H1 (cell line): Measurements from ENCODE around the gene LAMB1. TPM values are rescaled to one million over a fixed set of nuclear protein-coding genes. Genes with fewer than 3 reads are reported as not detected.

Experiments
- CTCF ChIA-PET: fragments of 300-600 bp; sonication (Branson Sonifier 250); formaldehyde crosslinking; loops from one replicate; lab custom pipeline; 2021; ENCODE audit not compliant: partially characterized antibody; lab: Charles Lee
- POLR2A ChIA-PET: fragments of 300-600 bp; sonication (Branson Sonifier 250); formaldehyde crosslinking; loops from one replicate; lab custom pipeline; 2021; ENCODE audit warnings: inconsistent platforms; ENCODE audit not compliant: partially characterized antibody; lab: Charles Lee
- DNase-seq, 2 experiments: peaks; one replicate each; pipeline versions ENCODE4 v3.0.0 to v3.0.0-alpha.2; 2010 to 2022; ENCODE audit warnings: low spot score in 2 of 2, low read depth in 1 of 2, mixed read lengths in 1 of 2
- FAIRE-seq: peaks from 2 replicates; lab custom pipeline; 2011; peaks lifted over from hg19 to GRCh38; lab: Jason Lieb, UNC
- H2AFZ ChIP-seq: 2 replicates; pipeline ENCODE4 v1.8.1; 2012; ENCODE audit warnings: low read length, inconsistent platforms
- H2AK5ac ChIP-seq: 2 replicates; pipeline ENCODE4 v1.6.1; 2013; ENCODE audit warnings: low read depth, low read length
- H2BK120ac ChIP-seq: replicated peaks from 2 replicates; pipeline ENCODE3; 2013; ENCODE audit warnings: low read depth, low read length, inconsistent platforms
- H2BK12ac ChIP-seq: 2 replicates; pipeline ENCODE4 v1.6.1; 2013; ENCODE audit warnings: low read depth, low read length
- H2BK15ac ChIP-seq: 2 replicates; pipeline ENCODE4 v1.6.1; 2013; ENCODE audit warnings: low read length
- H2BK20ac ChIP-seq: 2 replicates; pipeline ENCODE4 v1.6.1; 2013; ENCODE audit warnings: low read length
- H2BK5ac ChIP-seq: 2 replicates; pipeline ENCODE4 v1.6.1; 2013; ENCODE audit warnings: low read depth, low read length
- H3K14ac ChIP-seq: 2 replicates; pipeline ENCODE4 v1.6.1; 2013; ENCODE audit warnings: inconsistent platforms; ENCODE audit not compliant: insufficient read length
- H3K18ac ChIP-seq: 2 replicates; pipeline ENCODE4 v1.6.1; 2013; ENCODE audit warnings: low read length; ENCODE audit errors: extremely low read depth
- H3K23ac ChIP-seq: 2 replicates; pipeline ENCODE4 v1.6.1; 2013; ENCODE audit warnings: inconsistent platforms; ENCODE audit not compliant: insufficient read length
- H3K23me2 ChIP-seq: 2 replicates; pipeline ENCODE4 v1.6.1; 2013; ENCODE audit warnings: low read depth, low read length
- H3K27ac ChIP-seq: 2 replicates; pipeline ENCODE4 v1.6.1; 2011; ENCODE audit warnings: low read depth, low read length, inconsistent platforms
- H3K27me3 ChIP-seq, 4 experiments: replicated peaks in 1 of 4; 1 replicate in 1 of 4; 2 replicates in 3 of 4; pipeline versions ENCODE4 v1.6.1 to v1.8.1; 2011 to 2013; ENCODE audit warnings: low read length in 3 of 4, mild to moderate bottlenecking in 3 of 4, inconsistent platforms in 2 of 4, mixed read lengths in 2 of 4, moderate library complexity in 1 of 4; ENCODE audit not compliant: control insufficient read depth in 3 of 4, insufficient read depth in 3 of 4; ENCODE audit errors: extremely low read depth in 1 of 4
- H3K36me3 ChIP-seq, 4 experiments: 2 replicates each; pipeline versions ENCODE4 v1.6.1 to v1.8.1; 2011 to 2013; ENCODE audit warnings: mild to moderate bottlenecking in 4 of 4, low read length in 3 of 4, moderate library complexity in 2 of 4, control low read depth in 1 of 4, inconsistent platforms in 1 of 4; ENCODE audit not compliant: insufficient read depth in 4 of 4, control insufficient read depth in 2 of 4
- H3K4ac ChIP-seq: replicated peaks from 2 replicates; pipeline ENCODE3; 2013; ENCODE audit warnings: low read length, low read depth, mixed read lengths, inconsistent platforms; ENCODE audit not compliant: insufficient read length
- H3K4me1 ChIP-seq, 4 experiments: replicated peaks in 1 of 4; 1 replicate in 1 of 4; 2 replicates in 3 of 4; pipeline versions ENCODE4 v1.6.1 to v1.8.1; 2011 to 2013; ENCODE audit warnings: low read length in 3 of 4, inconsistent platforms in 2 of 4, mixed read lengths in 1 of 4; ENCODE audit not compliant: insufficient read depth in 4 of 4, control insufficient read depth in 3 of 4
- H3K4me2 ChIP-seq, 2 experiments: 2 replicates each; pipeline versions ENCODE4 v1.6.1 to v1.8.1; 2011 to 2013; ENCODE audit warnings: low read depth in 2 of 2, low read length in 2 of 2, control low read depth in 1 of 2, inconsistent platforms in 1 of 2, mild to moderate bottlenecking in 1 of 2; ENCODE audit not compliant: insufficient read depth in 1 of 2
- H3K4me3 ChIP-seq, 4 experiments: fragments of 200-600, 300-600 bp in 1 of 4; sonication (generic), shearing (Covaris generic), sonication (Bioruptor Twin) in 1 of 4; 2 replicates each; pipeline versions ENCODE4 v1.5.1 to v1.8.1; 2011 to 2016; ENCODE audit warnings: low read length in 4 of 4, low read depth in 3 of 4, control low read depth in 2 of 4, inconsistent platforms in 2 of 4, mild to moderate bottlenecking in 2 of 4, mixed read lengths in 1 of 4, moderate library complexity in 1 of 4; ENCODE audit not compliant: insufficient read depth in 2 of 4; ENCODE audit errors: extremely low read depth in 1 of 4
- H3K56ac ChIP-seq: replicated peaks from 2 replicates; pipeline ENCODE3; 2013; ENCODE audit warnings: low read depth, mild to moderate bottlenecking, mixed read lengths, low read length, inconsistent platforms; ENCODE audit not compliant: insufficient read length
- H3K79me1 ChIP-seq: 2 replicates; pipeline ENCODE4 v1.6.1; 2013; ENCODE audit warnings: low read depth, low read length, control low read depth
- H3K79me2 ChIP-seq, 2 experiments: 2 replicates each; pipeline versions ENCODE4 v1.6.1 to v1.8.1; 2012 to 2013; ENCODE audit warnings: low read length in 2 of 2, mild to moderate bottlenecking in 2 of 2, inconsistent platforms in 1 of 2; ENCODE audit not compliant: insufficient read depth in 2 of 2, control insufficient read depth in 1 of 2
- H3K9ac ChIP-seq, 4 experiments: replicated peaks in 1 of 4; 1 replicate in 1 of 4; 2 replicates in 3 of 4; pipeline versions ENCODE4 v1.6.1 to v1.8.1; 2011 to 2013; ENCODE audit warnings: low read depth in 3 of 4, low read length in 3 of 4, control low read depth in 2 of 4, mild to moderate bottlenecking in 2 of 4, moderate library complexity in 2 of 4, inconsistent platforms in 1 of 4; ENCODE audit errors: extremely low read depth in 1 of 4
- H3K9me3 ChIP-seq, 2 experiments: 2 replicates each; pipeline versions ENCODE4 v1.6.1 to v1.8.1; 2012 to 2013; ENCODE audit warnings: mild to moderate bottlenecking in 2 of 2, moderate library complexity in 2 of 2, control low read depth in 1 of 2, inconsistent platforms in 1 of 2, low read depth in 1 of 2, low read length in 1 of 2, mixed read lengths in 1 of 2; ENCODE audit not compliant: insufficient read depth in 2 of 2
- H4K20me1 ChIP-seq, 2 experiments: replicated peaks in 1 of 2; 2 replicates each; pipeline versions ENCODE3 to v1.8.1; 2011 to 2013; ENCODE audit warnings: inconsistent platforms in 2 of 2, low read length in 2 of 2, mild to moderate bottlenecking in 1 of 2; ENCODE audit not compliant: insufficient read depth in 2 of 2, control insufficient read depth in 1 of 2
- H4K5ac ChIP-seq: 2 replicates; pipeline ENCODE4 v1.6.1; 2013; ENCODE audit warnings: low read length, low read depth, mixed read lengths, inconsistent platforms; ENCODE audit not compliant: insufficient read length
- H4K8ac ChIP-seq: 2 replicates; pipeline ENCODE4 v1.8.0; 2013; ENCODE audit warnings: mild to moderate bottlenecking, moderate library complexity, low read length, inconsistent platforms; ENCODE audit not compliant: insufficient read depth; ENCODE audit errors: extremely low read depth
- H4K91ac ChIP-seq: replicated peaks from 2 replicates; pipeline ENCODE3; 2013; ENCODE audit warnings: low read length, mixed read lengths, inconsistent platforms; ENCODE audit not compliant: insufficient read length
- EGR1 ChIP-seq: IDR thresholded peaks from 2 replicates; pipeline ENCODE4 v1.6.1; 2011; ENCODE audit warnings: low read depth, low read length, borderline replicate concordance
- SRF ChIP-seq: IDR thresholded peaks from 2 replicates; pipeline ENCODE4 v1.6.1; 2011; ENCODE audit warnings: mild to moderate bottlenecking, low read depth, low read length, moderate library complexity
- SUZ12 ChIP-seq: fragments of 200-600 bp; sonication (generic); IDR thresholded peaks from 2 replicates; pipeline ENCODE4 v1.6.1; 2012; ENCODE audit warnings: mild to moderate bottlenecking, inconsistent platforms, low read length, moderate library complexity, mixed read lengths
- WGBS, 2 experiments: shearing (Covaris generic) in 1 of 2; methylation state at CpG; one replicate each; pipeline versions ENCODE4 v1.1.6 to v1.1.7; 2013 to 2015; ENCODE audit warnings: low lambda C conversion rate in 2 of 2, mixed read lengths in 2 of 2, inconsistent platforms in 1 of 2, low coverage in 1 of 2, missing lambda C conversion rate in 1 of 2; ENCODE audit not compliant: insufficient replicate concordance in 2 of 2, insufficient coverage in 1 of 2, insufficient read length in 1 of 2; ENCODE audit errors: extremely low coverage in 1 of 2, missing lambda C conversion rate in 1 of 2; 5-methylcytosine and 5-hydroxymethylcytosine counted together
- polyA plus RNA-seq, 7 experiments: library from polyadenylated mRNA; depleted of rRNA in 3 of 7; stranded (reverse) in 5 of 7; unstranded in 2 of 7; fragments of >200 nt in 5 of 7; fragments of 200-250 nt in 2 of 7; gene quantifications; 1 replicate in 5 of 7; 2 replicates in 1 of 7; 4 replicates in 1 of 7; pipeline versions ENCODE4 v1.2.1 to v1.2.3, GENCODE V29; 2011 to 2013; ENCODE audit warnings: missing spikeins in 2 of 7, mixed read lengths in 2 of 7
- total RNA-seq: library from RNA; stranded (reverse); fragmentation: NEBNext Ultra II Directional; extraction: Animal tissue kit (Norgen Biotek cat#: 25700); gene quantifications from 2 replicates; pipeline ENCODE4 v1.2.1, GENCODE V29; 2021
- TF ChIP-seq, protein P1 (sequence below): IDR thresholded peaks from 2 replicates; pipeline ENCODE4 v1.6.1; 2012; ENCODE audit warnings: inconsistent platforms

LAMB1 gene
- total and polyA plus RNA-seq, 2 of the 8 experiments (the other 6 are each of a cell fraction or from before 2014, with no cell fraction given): 31.9 to 38.5 TPM

DNA sequence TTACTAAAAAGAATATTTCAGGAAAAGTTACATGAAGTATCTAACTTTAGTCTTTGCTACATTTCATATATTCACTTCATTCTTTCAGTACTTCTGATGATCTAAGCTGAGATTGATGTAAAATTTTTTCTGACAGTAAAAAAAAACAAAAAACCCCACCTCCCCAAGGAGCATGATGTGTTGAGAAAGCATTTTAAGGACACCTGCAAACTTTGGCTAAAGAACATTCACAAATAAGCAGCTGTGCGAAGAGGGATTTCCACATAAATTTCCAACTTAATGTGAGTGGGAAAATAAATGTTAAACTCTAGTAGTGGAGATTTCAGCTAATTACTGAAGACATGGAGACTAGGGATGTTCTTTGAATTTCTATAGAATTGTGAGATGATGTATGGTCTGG lies 76.5 kb downstream of the LAMB1 start:
- Histone ChIP-seq H3K56ac (no peak overlapping the region), H3K14ac (no peak overlapping the region), H3K9me3 (no peaks in the 10 kb centered on the region), H4K5ac (no peak overlapping the region), H4K20me1 (peaks cover 0 to 2% of the 10 kb centered on the region in 2 experiments), H2AFZ (no peak overlapping the region), H4K8ac (no peak overlapping the region), H3K4me2 (no peak overlapping the region), H2BK5ac (no peak overlapping the region), H3K4me3 (no peak overlapping the region), H3K27ac (no peak overlapping the region), H3K23ac (no peak overlapping the region), H2BK12ac (no peak overlapping the region), H3K9ac (no peak overlapping the region), H2AK5ac (no peak overlapping the region), H3K4ac (no peak overlapping the region), H3K4me1 (peaks cover 0 to under 1% (median 0%) of the 10 kb centered on the region in 4 experiments; a peak in 1 of 7 replicates), H3K79me2 (no peaks in the 10 kb centered on the region), H3K18ac (no peak overlapping the region), H3K23me2 (no peaks in the 10 kb centered on the region), H3K79me1 (no peaks in the 10 kb centered on the region), H2BK15ac (no peak overlapping the region), H2BK20ac (no peak overlapping the region), H2BK120ac (no peak overlapping the region), H3K27me3 (no peaks in the 10 kb centered on the region; a peak in 3 of 7 replicates), H4K91ac (no peak overlapping the region), H3K36me3 (peaks cover 0 to 81% (median 6%) of the 10 kb centered on the region in 4 experiments; a peak in 5 of 8 replicates)
- DNase-seq (no peak), FAIRE-seq (no peak)
- ChIA-PET POLR2A (interaction anchor here (2.0 kb wide), 1 partner anchor 9 kb away, joined by 8 read pairs; no protein-coding TSS in a partner anchor), CTCF (interaction anchor here (0.7 to 1.5 kb wide), 2 partner anchors 19 to 90 kb away, joined by 3 to 5 read pairs; no protein-coding TSS in a partner anchor)
- WGBS, 2 experiments: 96% methylated on average over 1 of the region's 1 CpG; no CpG with 5 or more reads in 1 of the 2 experiments
- TF ChIP-seq, protein P1, sequence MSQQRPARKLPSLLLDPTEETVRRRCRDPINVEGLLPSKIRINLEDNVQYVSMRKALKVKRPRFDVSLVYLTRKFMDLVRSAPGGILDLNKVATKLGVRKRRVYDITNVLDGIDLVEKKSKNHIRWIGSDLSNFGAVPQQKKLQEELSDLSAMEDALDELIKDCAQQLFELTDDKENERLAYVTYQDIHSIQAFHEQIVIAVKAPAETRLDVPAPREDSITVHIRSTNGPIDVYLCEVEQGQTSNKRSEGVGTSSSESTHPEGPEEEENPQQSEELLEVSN: no peak
- no peak for TF ChIP-seq EGR1
- TF ChIP-seq SRF: no peak
- TF ChIP-seq SUZ12: no peak
